ENCODE data around the gene AAK1.

AAK1 gene

DNA sequence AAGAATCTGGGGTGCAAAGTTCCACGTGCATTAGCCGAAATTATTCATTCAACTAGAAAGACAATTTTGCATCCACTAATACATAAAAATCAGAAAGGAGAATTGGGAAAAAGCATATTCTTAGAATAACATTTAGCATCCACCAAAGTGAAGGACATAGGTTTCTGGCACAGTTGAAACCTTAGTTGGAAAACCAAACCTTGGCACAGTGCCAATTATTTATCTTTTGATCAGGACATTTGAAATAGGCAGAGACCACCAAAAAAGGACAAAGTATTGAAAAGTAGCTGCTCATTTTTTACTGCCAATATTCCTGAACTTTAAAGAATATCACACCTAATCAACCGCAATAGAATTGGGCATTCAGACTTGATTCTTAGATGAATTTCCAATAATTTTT, 180.8 kb downstream of the AAK1 start:
- no peak overlapping the region for H3K4me3 ChIP-seq (ENCODE audit: low read depth, low read length)
- DNase-seq (ENCODE audit: low read depth), result no peak
- TF ChIP-seq, protein P1, sequence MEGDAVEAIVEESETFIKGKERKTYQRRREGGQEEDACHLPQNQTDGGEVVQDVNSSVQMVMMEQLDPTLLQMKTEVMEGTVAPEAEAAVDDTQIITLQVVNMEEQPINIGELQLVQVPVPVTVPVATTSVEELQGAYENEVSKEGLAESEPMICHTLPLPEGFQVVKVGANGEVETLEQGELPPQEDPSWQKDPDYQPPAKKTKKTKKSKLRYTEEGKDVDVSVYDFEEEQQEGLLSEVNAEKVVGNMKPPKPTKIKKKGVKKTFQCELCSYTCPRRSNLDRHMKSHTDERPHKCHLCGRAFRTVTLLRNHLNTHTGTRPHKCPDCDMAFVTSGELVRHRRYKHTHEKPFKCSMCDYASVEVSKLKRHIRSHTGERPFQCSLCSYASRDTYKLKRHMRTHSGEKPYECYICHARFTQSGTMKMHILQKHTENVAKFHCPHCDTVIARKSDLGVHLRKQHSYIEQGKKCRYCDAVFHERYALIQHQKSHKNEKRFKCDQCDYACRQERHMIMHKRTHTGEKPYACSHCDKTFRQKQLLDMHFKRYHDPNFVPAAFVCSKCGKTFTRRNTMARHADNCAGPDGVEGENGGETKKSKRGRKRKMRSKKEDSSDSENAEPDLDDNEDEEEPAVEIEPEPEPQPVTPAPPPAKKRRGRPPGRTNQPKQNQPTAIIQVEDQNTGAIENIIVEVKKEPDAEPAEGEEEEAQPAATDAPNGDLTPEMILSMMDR (IDR thresholded peaks at IDR 0.05; ENCODE audit: control insufficient read depth, extremely low read depth, insufficient read depth), result no peak

DNA sequence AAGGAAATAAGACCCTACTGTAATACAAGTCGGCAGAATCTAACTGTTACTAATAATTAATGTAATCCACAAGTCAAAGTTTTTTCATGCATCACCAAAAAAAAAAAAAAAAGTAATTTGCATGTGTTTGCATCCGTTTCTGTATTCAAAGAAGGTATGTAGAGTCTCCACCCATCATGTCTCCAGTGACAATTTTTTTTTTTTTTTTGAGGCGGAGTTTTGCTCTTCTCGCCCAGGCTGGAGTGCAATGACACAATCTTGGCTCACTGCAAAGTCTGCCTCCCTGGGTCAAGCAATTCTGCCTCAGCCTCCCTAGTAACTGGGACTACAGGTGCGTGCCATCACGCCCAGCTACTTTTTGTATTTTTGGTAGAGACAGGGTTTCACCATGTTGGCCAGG, 182.1 kb downstream of the AAK1 start:
- TF ChIP-seq, protein P1 (IDR thresholded peaks at IDR 0.05; ENCODE audit: control insufficient read depth, extremely low read depth, insufficient read depth), result no peak
- H3K4me3 ChIP-seq (ENCODE audit: low read depth, low read length), result no peak overlapping the region
- DNase-seq (ENCODE audit: low read depth), result no peak

DNA sequence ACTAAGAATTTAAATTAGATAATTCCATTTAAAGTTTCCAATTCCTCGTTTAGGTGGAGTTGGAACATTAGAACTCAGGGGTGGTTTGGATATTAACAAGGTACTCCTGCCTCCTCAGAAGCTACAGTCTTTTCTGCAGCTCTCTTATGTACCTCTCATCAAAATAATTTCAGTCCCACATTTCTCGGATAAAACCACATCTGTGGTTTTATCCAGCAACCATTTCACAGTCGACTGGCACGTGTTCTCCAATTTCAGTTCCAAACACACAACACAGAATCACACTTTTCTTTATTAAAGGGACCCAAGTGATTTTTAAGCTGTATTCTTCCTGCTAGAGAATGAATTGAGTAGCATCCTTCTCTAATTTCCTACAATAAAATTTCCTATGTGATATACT, 183.6 kb downstream of the AAK1 start:
- TF ChIP-seq, protein P1 (IDR thresholded peaks at IDR 0.05; ENCODE audit: control insufficient read depth, extremely low read depth, insufficient read depth), result no peak
- DNase-seq (ENCODE audit: low read depth), result no peak
- no peak overlapping the region for H3K4me3 ChIP-seq (ENCODE audit: low read depth, low read length)

DNA sequence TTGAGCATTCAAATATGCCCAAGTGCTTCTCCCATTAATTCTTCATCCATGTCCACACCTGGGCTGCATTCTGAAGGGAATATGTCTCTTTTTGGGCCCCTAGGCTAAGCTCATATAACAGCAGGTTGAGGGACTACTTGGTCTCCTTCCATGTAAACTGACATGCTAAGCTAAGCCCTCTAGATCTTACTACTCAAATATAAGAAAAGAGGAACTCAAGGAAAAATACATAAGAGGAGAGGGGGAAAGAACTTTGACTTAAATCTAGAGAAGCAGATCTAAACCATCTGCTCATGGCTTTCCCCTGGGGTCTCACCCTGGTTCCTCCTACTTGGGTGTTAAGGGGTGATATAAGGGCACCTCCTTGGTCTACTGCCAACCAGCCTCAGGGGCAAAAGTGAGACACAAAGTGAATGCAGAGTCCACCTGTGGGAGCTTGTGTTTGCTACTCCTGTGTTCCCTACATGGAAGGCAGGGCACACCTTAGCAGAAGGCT, 186.5 kb downstream of the AAK1 start:
- TF ChIP-seq, protein P1 (IDR thresholded peaks at IDR 0.05; ENCODE audit: control insufficient read depth, extremely low read depth, insufficient read depth), result no peak
- no peak for DNase-seq (ENCODE audit: low read depth)
- no peak overlapping the region for H3K4me3 ChIP-seq (ENCODE audit: low read depth, low read length)

DNA sequence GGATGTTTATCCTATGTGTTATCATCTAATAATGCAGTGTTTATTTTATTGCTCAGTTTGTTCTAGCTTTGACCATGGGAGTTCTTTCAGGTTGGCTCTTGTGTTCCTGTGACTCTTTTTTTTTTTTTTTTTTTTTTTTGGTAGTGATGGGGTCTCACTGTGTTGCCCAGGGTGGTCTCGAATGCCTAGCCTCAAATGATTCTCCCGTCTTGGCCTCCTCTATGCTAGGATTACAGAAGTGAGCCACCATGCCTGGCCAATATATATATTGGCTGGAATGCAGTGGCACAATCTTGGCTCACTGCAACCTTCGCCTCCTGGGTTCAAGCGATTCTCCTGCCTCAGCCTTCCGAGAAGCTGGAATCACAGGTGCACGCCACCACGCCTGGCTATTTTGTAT, 187.4 kb downstream of the AAK1 start:
- TF ChIP-seq, protein P1 (IDR thresholded peaks at IDR 0.05; ENCODE audit: control insufficient read depth, extremely low read depth, insufficient read depth), result no peak
- no peak overlapping the region for H3K4me3 ChIP-seq (ENCODE audit: low read depth, low read length)

DNA sequence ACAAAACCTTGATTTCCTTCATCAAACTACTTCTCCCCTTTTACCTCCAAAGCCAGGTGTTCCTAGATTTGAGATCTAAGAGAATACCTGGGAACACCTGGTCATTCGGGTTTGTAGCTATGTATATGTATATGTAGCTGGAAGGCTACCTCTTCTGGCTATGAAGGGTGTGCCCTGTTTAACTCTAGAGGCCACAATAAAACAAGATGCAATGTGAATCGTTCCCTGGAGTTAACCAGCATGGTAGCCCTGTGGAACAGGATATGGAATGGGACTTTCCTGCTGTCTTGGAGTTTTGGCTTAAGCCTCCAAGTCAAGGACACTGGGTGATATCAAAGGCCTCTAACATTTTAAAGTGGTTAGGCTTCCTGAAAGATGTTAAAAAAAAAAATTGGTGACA, 188.6 kb downstream of the AAK1 start:
- no peak overlapping the region for H3K4me3 ChIP-seq (ENCODE audit: low read depth, low read length)
- TF ChIP-seq, protein P1 (IDR thresholded peaks at IDR 0.05; ENCODE audit: control insufficient read depth, extremely low read depth, insufficient read depth), result no peak
- no peak for DNase-seq (ENCODE audit: low read depth)

More for the DNA sequence above, 187.4 kb downstream of the AAK1 start:
- no peak for DNase-seq (ENCODE audit: low read depth)

DNA sequence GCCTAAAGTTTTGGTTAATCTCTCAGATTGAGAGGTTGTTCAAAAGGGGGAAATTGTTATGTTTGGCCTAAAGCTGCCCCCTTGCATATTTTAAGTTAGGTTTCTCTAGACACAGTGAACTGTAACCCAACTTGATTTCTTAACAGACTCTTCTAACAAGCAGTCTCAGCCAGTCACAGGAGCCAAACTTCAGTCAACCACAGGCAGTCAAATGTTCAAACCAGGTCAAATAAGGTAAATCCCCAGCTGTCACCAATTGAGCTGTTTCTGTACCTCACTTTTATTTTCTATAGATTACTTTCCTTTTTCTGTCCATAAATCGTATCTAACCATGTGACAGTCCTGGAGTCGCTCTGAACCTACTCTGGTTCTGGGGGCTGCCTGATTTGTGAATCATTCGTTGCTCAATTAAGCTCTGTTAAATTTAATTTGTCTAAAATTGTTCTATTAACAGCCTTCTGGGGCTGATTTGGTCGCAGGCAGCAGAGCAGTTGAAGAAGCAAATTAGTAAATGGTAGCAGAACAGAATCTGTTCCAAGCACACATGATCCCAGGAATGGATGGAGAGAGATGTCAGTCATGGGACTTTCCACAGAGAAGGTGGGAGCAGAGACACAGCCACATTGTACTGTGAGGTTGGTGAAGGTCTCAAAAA, 189.9 kb downstream of the AAK1 start:
- TF ChIP-seq, protein P1 (IDR thresholded peaks at IDR 0.05; ENCODE audit: control insufficient read depth, extremely low read depth, insufficient read depth), result no peak
- no peak for DNase-seq (ENCODE audit: low read depth)

More for the DNA sequence above, 189.9 kb downstream of the AAK1 start:
- no peak overlapping the region for H3K4me3 ChIP-seq (ENCODE audit: low read depth, low read length)
